ENCODE measurements around the gene CAMK4. TPM values are rescaled to one million over a fixed set of nuclear protein-coding genes. Genes with fewer than 3 reads are reported as not detected.
A peak's percentile ranks its signal among the peaks of the same experiment; 100 is the strongest.

CAMK4 gene
- total and polyA plus RNA-seq, 9 of the 15 experiments (the other 6 are each of a cell fraction or from before 2014, with no cell fraction given): 0.35 TPM; not detected in 8

DNA sequence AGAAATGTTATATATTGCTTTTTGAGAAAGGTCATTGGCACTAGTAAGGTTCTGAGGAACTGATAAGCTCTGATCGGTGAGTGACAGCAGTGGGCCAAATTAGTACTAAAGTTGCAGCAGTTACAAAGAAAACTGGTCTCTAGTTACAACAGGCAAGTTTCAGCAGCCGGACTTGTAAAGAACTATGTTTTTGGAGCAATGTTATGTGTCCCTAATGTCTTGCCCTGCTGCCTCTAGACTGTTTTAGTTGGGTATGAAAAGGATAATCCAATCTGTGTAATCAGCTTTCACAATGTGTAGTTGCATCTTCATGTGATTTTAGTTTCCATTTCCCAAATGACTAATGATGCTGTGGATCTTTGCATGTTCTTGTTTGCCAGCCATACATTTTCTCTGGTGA is 113.5 kb downstream of the CAMK4 start:
- CTCF ChIA-PET (ENCODE audit: low intra/inter-chr PET ratio): no interaction called here
- 0 out of 2 replicates have a peak overlapping the region, but pooled peaks have one; percentile 14 for H3K4me2 ChIP-seq (ENCODE audit: insufficient read depth, low read length)
- intact Hi-C loops (cut with micrococcal nuclease) (no loop called here), in situ Hi-C loops (cut with MboI) (no loop called here)
- H3K4me3 ChIP-seq: no peak overlapping the region
- WGBS (ENCODE audit: insufficient coverage, low coverage, missing lambda C conversion rate): 0% methylated on average over 2 of the region's 2 CpGs
- TF ChIP-seq, protein P1, sequence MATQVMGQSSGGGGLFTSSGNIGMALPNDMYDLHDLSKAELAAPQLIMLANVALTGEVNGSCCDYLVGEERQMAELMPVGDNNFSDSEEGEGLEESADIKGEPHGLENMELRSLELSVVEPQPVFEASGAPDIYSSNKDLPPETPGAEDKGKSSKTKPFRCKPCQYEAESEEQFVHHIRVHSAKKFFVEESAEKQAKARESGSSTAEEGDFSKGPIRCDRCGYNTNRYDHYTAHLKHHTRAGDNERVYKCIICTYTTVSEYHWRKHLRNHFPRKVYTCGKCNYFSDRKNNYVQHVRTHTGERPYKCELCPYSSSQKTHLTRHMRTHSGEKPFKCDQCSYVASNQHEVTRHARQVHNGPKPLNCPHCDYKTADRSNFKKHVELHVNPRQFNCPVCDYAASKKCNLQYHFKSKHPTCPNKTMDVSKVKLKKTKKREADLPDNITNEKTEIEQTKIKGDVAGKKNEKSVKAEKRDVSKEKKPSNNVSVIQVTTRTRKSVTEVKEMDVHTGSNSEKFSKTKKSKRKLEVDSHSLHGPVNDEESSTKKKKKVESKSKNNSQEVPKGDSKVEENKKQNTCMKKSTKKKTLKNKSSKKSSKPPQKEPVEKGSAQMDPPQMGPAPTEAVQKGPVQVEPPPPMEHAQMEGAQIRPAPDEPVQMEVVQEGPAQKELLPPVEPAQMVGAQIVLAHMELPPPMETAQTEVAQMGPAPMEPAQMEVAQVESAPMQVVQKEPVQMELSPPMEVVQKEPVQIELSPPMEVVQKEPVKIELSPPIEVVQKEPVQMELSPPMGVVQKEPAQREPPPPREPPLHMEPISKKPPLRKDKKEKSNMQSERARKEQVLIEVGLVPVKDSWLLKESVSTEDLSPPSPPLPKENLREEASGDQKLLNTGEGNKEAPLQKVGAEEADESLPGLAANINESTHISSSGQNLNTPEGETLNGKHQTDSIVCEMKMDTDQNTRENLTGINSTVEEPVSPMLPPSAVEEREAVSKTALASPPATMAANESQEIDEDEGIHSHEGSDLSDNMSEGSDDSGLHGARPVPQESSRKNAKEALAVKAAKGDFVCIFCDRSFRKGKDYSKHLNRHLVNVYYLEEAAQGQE (IDR thresholded peaks at IDR 0.05; ENCODE audit: borderline replicate concordance): no peak
- TF ChIP-seq, protein P1 (CRISPR knock-in tag; IDR thresholded peaks at IDR 0.05; ENCODE audit: low read depth): no peak
- TF ChIP-seq GATA2 (CRISPR knock-in tag; IDR thresholded peaks at IDR 0.05) (no peak), ARID1B (IDR thresholded peaks at IDR 0.05) (peak; percentile 49), STAT5A (IDR thresholded peaks at IDR 0.05; ENCODE audit: borderline replicate concordance, low read length) (no peak), CBFA2T3 (IDR thresholded peaks at IDR 0.05) (peak; percentile 54)
- TF ChIP-seq, protein P2, sequence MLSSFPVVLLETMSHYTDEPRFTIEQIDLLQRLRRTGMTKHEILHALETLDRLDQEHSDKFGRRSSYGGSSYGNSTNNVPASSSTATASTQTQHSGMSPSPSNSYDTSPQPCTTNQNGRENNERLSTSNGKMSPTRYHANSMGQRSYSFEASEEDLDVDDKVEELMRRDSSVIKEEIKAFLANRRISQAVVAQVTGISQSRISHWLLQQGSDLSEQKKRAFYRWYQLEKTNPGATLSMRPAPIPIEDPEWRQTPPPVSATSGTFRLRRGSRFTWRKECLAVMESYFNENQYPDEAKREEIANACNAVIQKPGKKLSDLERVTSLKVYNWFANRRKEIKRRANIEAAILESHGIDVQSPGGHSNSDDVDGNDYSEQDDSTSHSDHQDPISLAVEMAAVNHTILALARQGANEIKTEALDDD (IDR thresholded peaks at IDR 0.05): 0 out of 2 replicates have a peak, but pooled peaks have one; percentile 42
- TF ChIP-seq, protein P3, sequence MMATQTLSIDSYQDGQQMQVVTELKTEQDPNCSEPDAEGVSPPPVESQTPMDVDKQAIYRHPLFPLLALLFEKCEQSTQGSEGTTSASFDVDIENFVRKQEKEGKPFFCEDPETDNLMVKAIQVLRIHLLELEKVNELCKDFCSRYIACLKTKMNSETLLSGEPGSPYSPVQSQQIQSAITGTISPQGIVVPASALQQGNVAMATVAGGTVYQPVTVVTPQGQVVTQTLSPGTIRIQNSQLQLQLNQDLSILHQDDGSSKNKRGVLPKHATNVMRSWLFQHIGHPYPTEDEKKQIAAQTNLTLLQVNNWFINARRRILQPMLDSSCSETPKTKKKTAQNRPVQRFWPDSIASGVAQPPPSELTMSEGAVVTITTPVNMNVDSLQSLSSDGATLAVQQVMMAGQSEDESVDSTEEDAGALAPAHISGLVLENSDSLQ (IDR thresholded peaks at IDR 0.05): peak; percentile 80
- POLR2A ChIA-PET: no interaction called here
- H3K9me3 ChIP-seq (replicated peaks; ENCODE audit: control insufficient read depth, insufficient read depth, low read depth, low read length): no peaks in the 10 kb centered on the region
- H4K20me1 ChIP-seq (replicated peaks; ENCODE audit: control insufficient read depth, insufficient read depth, low read length): no peaks in the 10 kb centered on the region
- H3K79me2 ChIP-seq (ENCODE audit: control insufficient read depth, insufficient read depth, low read length): no peaks in the 10 kb centered on the region
- H3K9ac ChIP-seq (ENCODE audit: insufficient read depth in 1 of 2, low read depth in 2 of 2, low read length in 2 of 2): no peak overlapping the region
- H3K36me3 ChIP-seq (ENCODE audit: control insufficient read depth, insufficient read depth, low read length): no peaks in the 10 kb centered on the region
- ATAC-seq: peak; percentile 70; the same call in 2 of the 3 replicates
- no peak overlapping the region for H2AFZ ChIP-seq (ENCODE audit: low read depth, low read length)
- no peaks in the 10 kb centered on the region for H3K9me1 ChIP-seq (ENCODE audit: control insufficient read depth, insufficient read depth, low read length)
- H3K27ac ChIP-seq (ENCODE audit: extremely low read depth, low read depth, low read length): no peak overlapping the region
- H3K4me1 ChIP-seq (replicated peaks in 1 of 2; ENCODE audit: control insufficient read depth in 2 of 2, insufficient read depth in 2 of 2, low read length in 2 of 2): no peaks in the 10 kb centered on the region
- H3K27me3 ChIP-seq (ENCODE audit: control insufficient read depth in 2 of 2, insufficient read depth in 2 of 2, low read length in 2 of 2): no peaks in the 10 kb centered on the region
- FAIRE-seq: no peak
- BruUV-seq (replicated peaks): no TSS peak
- peak in 1 of 4 experiments; percentile 36 for DNase-seq (ENCODE audit: extremely low read depth in 1 of 4, low spot score in 3 of 4)
